ENCODE results near the gene GPR52.

The GPR52 gene

GRCh38 chr1:174465855-174466254, 18.1 kb downstream of the GPR52 start:
- no peak for TF ChIP-seq RARB (CRISPR knock-in tag; IDR thresholded peaks at IDR 0.05)
- no peak for TF ChIP-seq ZNF70 (CRISPR knock-in tag; IDR thresholded peaks at IDR 0.05)
- TF ChIP-seq CSRNP3 (CRISPR knock-in tag; IDR thresholded peaks at IDR 0.05) = no peak
- TF ChIP-seq ZFP3 (CRISPR knock-in tag; IDR thresholded peaks at IDR 0.05) = no peak
- TF ChIP-seq ZFP30 (CRISPR knock-in tag; IDR thresholded peaks at IDR 0.05) = no peak
- no peak for TF ChIP-seq ZC3H10 (CRISPR knock-in tag; IDR thresholded peaks at IDR 0.05)
- no peak for TF ChIP-seq POU6F1 (CRISPR knock-in tag; IDR thresholded peaks at IDR 0.05; ENCODE audit: borderline replicate concordance, low read depth)
- no peak for TF ChIP-seq CREB5 (CRISPR knock-in tag; IDR thresholded peaks at IDR 0.05; ENCODE audit: low read depth)
- no peak for TF ChIP-seq SNAI2 (CRISPR knock-in tag; IDR thresholded peaks at IDR 0.05)
- no peak for TF ChIP-seq ZNF8 (CRISPR knock-in tag; IDR thresholded peaks at IDR 0.05)
- no peak for TF ChIP-seq TOX (CRISPR knock-in tag; IDR thresholded peaks at IDR 0.05; ENCODE audit: borderline replicate concordance)
- TF ChIP-seq CSDC2 (CRISPR knock-in tag; IDR thresholded peaks at IDR 0.05) = no peak
- no peak for TF ChIP-seq PPARA (CRISPR knock-in tag; IDR thresholded peaks at IDR 0.05; ENCODE audit: borderline replicate concordance)
- TF ChIP-seq ARNTL (CRISPR knock-in tag; IDR thresholded peaks at IDR 0.05; ENCODE audit: borderline replicate concordance, low read depth) = no peak
- TF ChIP-seq ISL1 (CRISPR knock-in tag; IDR thresholded peaks at IDR 0.05) = no peak
- ATAC-seq = no peak

- TF ChIP-seq ZFP3 (CRISPR knock-in tag; IDR thresholded peaks at IDR 0.05) = no peak
- TF ChIP-seq ZNF70 (CRISPR knock-in tag; IDR thresholded peaks at IDR 0.05) = no peak
- TF ChIP-seq CREB5 (CRISPR knock-in tag; IDR thresholded peaks at IDR 0.05; ENCODE audit: low read depth) = no peak
- no peak for TF ChIP-seq ZNF565 (CRISPR knock-in tag; conservative IDR thresholded peaks at IDR 0.05; ENCODE audit: low read depth)
- TF ChIP-seq PPARA (CRISPR knock-in tag; IDR thresholded peaks at IDR 0.05; ENCODE audit: borderline replicate concordance) = no peak
- TF ChIP-seq POU6F1 (CRISPR knock-in tag; IDR thresholded peaks at IDR 0.05; ENCODE audit: borderline replicate concordance, low read depth) = no peak
- no peak for TF ChIP-seq SNAI2 (CRISPR knock-in tag; IDR thresholded peaks at IDR 0.05)
- TF ChIP-seq ZNF8 (CRISPR knock-in tag; IDR thresholded peaks at IDR 0.05) = no peak
- no peak for TF ChIP-seq ZFP30 (CRISPR knock-in tag; IDR thresholded peaks at IDR 0.05)
- no peak for TF ChIP-seq ISL1 (CRISPR knock-in tag; IDR thresholded peaks at IDR 0.05)
- no peak for TF ChIP-seq PATZ1 (CRISPR knock-in tag; IDR thresholded peaks at IDR 0.05; ENCODE audit: borderline replicate concordance)
- TF ChIP-seq BACH2 (CRISPR knock-in tag; IDR thresholded peaks at IDR 0.05; ENCODE audit: borderline replicate concordance) = no peak
- TF ChIP-seq ESRRG (CRISPR knock-in tag; IDR thresholded peaks at IDR 0.05) = no peak
- ATAC-seq = no peak
Measured at GRCh38 chr1:174466607-174467006, 18.8 kb downstream of the GPR52 start.

GRCh38 chr1:174469052-174469451, 21.3 kb downstream of the GPR52 start:
- no peak for ATAC-seq
- TF ChIP-seq RARB (CRISPR knock-in tag; IDR thresholded peaks at IDR 0.05) (no peak), POU6F1 (CRISPR knock-in tag; IDR thresholded peaks at IDR 0.05; ENCODE audit: borderline replicate concordance, low read depth) (no peak), PPARA (CRISPR knock-in tag; IDR thresholded peaks at IDR 0.05; ENCODE audit: borderline replicate concordance) (no peak), OSR1 (CRISPR knock-in tag; IDR thresholded peaks at IDR 0.05) (no peak), ZNF70 (CRISPR knock-in tag; IDR thresholded peaks at IDR 0.05) (no peak), ZNF8 (CRISPR knock-in tag; IDR thresholded peaks at IDR 0.05) (no peak), ISL1 (CRISPR knock-in tag; IDR thresholded peaks at IDR 0.05) (no peak), BACH2 (CRISPR knock-in tag; IDR thresholded peaks at IDR 0.05; ENCODE audit: borderline replicate concordance) (no peak), CREB5 (CRISPR knock-in tag; IDR thresholded peaks at IDR 0.05; ENCODE audit: low read depth) (no peak), ESRRG (CRISPR knock-in tag; IDR thresholded peaks at IDR 0.05) (no peak), TSHZ2 (CRISPR knock-in tag; IDR thresholded peaks at IDR 0.05) (no peak)
